Testis (tissue), 3 donors: ENCODE measurements around the gene RASSF3. TPM values are rescaled to one million over a fixed set of nuclear protein-coding genes. Genes with fewer than 3 reads are reported as not detected.

Experiments
- DNase-seq: peaks from one replicate; pipeline ENCODE4 v3.0.0-alpha.2; 2019
- H3K27ac ChIP-seq, 2 donors: fragments of 200-600 bp; sonication (generic); one replicate each; pipeline ENCODE4 v1.5.1; 2019
- H3K27me3 ChIP-seq: fragments of 200-600 bp; sonication (generic); one replicate; pipeline ENCODE4 v1.5.1; 2019
- H3K36me3 ChIP-seq: fragments of 200-600 bp; sonication (generic); one replicate; pipeline ENCODE4 v1.5.1; 2017; ENCODE audit warnings: low read depth; ENCODE audit errors: missing control alignments
- H3K4me1 ChIP-seq: fragments of 200-600 bp; sonication (generic); one replicate; pipeline ENCODE4 v1.5.1; 2019
- H3K4me3 ChIP-seq, 2 donors: fragments of 200-600 bp; sonication (generic); one replicate each; pipeline ENCODE4 v1.5.1; 2017 to 2019
- H3K9me3 ChIP-seq: fragments of 200-600 bp; sonication (generic); one replicate; pipeline ENCODE4 v1.5.1; 2017
- CTCF ChIP-seq, 3 experiments: fragments of 450-650 bp in 2 of 3; fragments of 200-600 bp in 1 of 3; sonication (generic) in 1 of 3; IDR thresholded peaks; one replicate each; pipeline ENCODE4 v1.5.1; 2016 to 2019; ENCODE audit warnings: antibody characterized with exemption in 3 of 3, mild to moderate bottlenecking in 2 of 3, moderate library complexity in 1 of 3
- POLR2A ChIP-seq: fragments of 450-650 bp; IDR thresholded peaks from one replicate; pipeline ENCODE4 v1.6.1; 2017; ENCODE audit warnings: antibody characterized with exemption, mild to moderate bottlenecking, moderate library complexity
- WGBS, 2 donors: methylation state at CpG; one replicate each; pipeline ENCODE4 v1.1.5; 2018; 5-methylcytosine and 5-hydroxymethylcytosine counted together
- intact Hi-C: fragments of 100-400 bp; cut with DNase I; formaldehyde crosslinking; loops from one replicate; pipeline ENCODE4 v1.15.1; 2023; ENCODE audit warnings: low total_unique reads
- polyA plus RNA-seq: library from polyadenylated mRNA; stranded (reverse); fragments of 350-450 nt; fragmentation: Illumina TruSeq; extraction: RNeasy Lipid Tissue Mini Kit (QIAGEN cat#74804); gene quantifications from one replicate; pipeline ENCODE4 v1.2.3, GENCODE V29; 2014; ENCODE audit warnings: low read depth, low replicate concordance; ENCODE audit not compliant: insufficient read depth
- total RNA-seq, 2 donors: library from RNA; depleted of rRNA; stranded (reverse); fragments of >200 nt; gene quantifications; one replicate each; pipeline ENCODE4 v1.2.3, GENCODE V29; 2016

The RASSF3 gene
- total and polyA plus RNA-seq, 3 donors from 2014 or later = 20.3 to 27.5 (median 26.4) TPM

GRCh38 chr12:64716371-64716770 is 106.1 kb downstream of the RASSF3 start:
- intact Hi-C loops = no loop called here
- no peaks in the 10 kb centered on the region for H3K27me3 ChIP-seq
- no peaks in the 10 kb centered on the region for H3K36me3 ChIP-seq
- H3K27ac ChIP-seq = no peak overlapping the region
- 94 to 98% methylated on average over 4 of the region's 4 CpGs for WGBS, 2 donors
- DNase-seq = no peak
- no peaks in the 10 kb centered on the region for H3K9me3 ChIP-seq
- no peaks in the 10 kb centered on the region for H3K4me1 ChIP-seq
- no peak overlapping the region for H3K4me3 ChIP-seq
- no peak for TF ChIP-seq POLR2A

- no peak overlapping the region for H3K4me3 ChIP-seq
- DNase-seq = no peak
- no peaks in the 10 kb centered on the region for H3K4me1 ChIP-seq
- H3K9me3 ChIP-seq = no peaks in the 10 kb centered on the region
- H3K27me3 ChIP-seq = no peaks in the 10 kb centered on the region
- 94% methylated on average over 6 of the region's 6 CpGs for WGBS, 2 donors
- no peak for TF ChIP-seq POLR2A
- TF ChIP-seq CTCF (IDR thresholded peaks at IDR 0.05) = no peak
- H3K36me3 ChIP-seq = no peaks in the 10 kb centered on the region
- intact Hi-C loops = no loop called here
- H3K27ac ChIP-seq = no peak overlapping the region
These were observed 106.7 kb downstream of the RASSF3 start for GRCh38 chr12:64716839-64717455.

DNA sequence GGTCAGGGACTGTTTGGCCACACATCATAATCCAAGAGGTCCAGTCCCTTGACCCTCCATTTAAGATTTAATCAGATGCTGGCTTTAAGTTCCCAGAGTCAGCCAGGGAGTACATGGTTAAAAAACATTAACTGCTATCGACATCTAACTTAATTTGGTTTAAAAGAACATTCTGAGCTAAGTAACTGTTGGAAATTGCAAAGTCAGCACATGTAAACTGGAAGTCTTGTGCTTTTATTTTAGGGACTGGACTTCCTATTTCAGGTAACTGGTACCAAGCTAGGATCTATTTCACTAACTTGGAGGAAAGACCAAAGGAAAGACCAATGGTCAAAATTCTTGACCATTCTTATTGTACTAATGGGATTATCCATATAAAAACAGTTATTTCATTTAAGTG is 108.4 kb downstream of the RASSF3 start:
- intact Hi-C loops = no loop called here
- H3K4me1 ChIP-seq = no peaks in the 10 kb centered on the region
- no peak overlapping the region for H3K4me3 ChIP-seq
- no peaks in the 10 kb centered on the region for H3K36me3 ChIP-seq
- H3K27ac ChIP-seq = no peak overlapping the region
- 17 to 58% methylated on average over 1 of the region's 1 CpG for WGBS, 2 donors
- no peak for DNase-seq
- TF ChIP-seq POLR2A (no peak), CTCF (IDR thresholded peaks at IDR 0.05) (no peak)
- no peaks in the 10 kb centered on the region for H3K9me3 ChIP-seq
- H3K27me3 ChIP-seq = no peaks in the 10 kb centered on the region

GRCh38 chr12:64720884-64721283 is 110.6 kb downstream of the RASSF3 start:
- intact Hi-C loops = no loop called here
- WGBS, 2 donors = 87 to 96% methylated on average over 1 of the region's 1 CpG
- Histone ChIP-seq H3K4me1 (no peaks in the 10 kb centered on the region), H3K9me3 (no peaks in the 10 kb centered on the region), H3K4me3 (no peak overlapping the region), H3K27ac (no peak overlapping the region), H3K27me3 (no peaks in the 10 kb centered on the region), H3K36me3 (no peaks in the 10 kb centered on the region)
- no peak for DNase-seq
- TF ChIP-seq POLR2A (no peak), CTCF (IDR thresholded peaks at IDR 0.05) (no peak)

DNA sequence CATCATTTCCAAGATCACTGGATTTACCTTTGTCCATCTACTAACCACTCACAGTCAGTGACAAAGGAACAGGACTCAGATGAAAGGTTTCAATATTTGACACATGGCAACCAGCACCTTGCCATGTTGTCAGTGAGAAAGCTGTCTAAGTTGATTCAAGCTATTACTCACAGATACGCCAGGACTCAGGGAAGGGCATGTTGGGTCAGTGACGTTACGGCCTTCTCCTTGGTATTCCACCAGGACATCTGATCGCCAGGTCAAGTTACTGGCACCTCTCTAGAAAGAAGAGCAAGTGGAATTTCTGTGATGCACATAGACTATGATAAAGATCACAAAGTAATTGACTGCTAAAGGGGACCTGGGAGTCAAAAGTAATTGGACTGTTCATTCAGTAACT is 112.5 kb downstream of the RASSF3 start:
- no peak for DNase-seq
- H3K4me3 ChIP-seq = no peak overlapping the region
- H3K9me3 ChIP-seq = no peaks in the 10 kb centered on the region
- TF ChIP-seq CTCF (IDR thresholded peaks at IDR 0.05) = no peak
- no peak for TF ChIP-seq POLR2A
- no peak overlapping the region for H3K27ac ChIP-seq
- H3K36me3 ChIP-seq = no peaks in the 10 kb centered on the region
- intact Hi-C loops = no loop called here
- H3K27me3 ChIP-seq = no peaks in the 10 kb centered on the region
- whole genome bisulfite sequencing, 2 donors = 90 to 93% methylated on average over 4 of the region's 4 CpGs
- no peaks in the 10 kb centered on the region for H3K4me1 ChIP-seq
